AG04450 (cell line): Measurements from ENCODE around the gene KANSL2. TPM values are rescaled to one million over a fixed set of nuclear protein-coding genes. Genes with fewer than 3 reads are reported as not detected.

Experiments
- CTCF ChIA-PET: fragments of 300-600, 350-600 bp; formaldehyde crosslinking; extraction: SDS; loops from one replicate; lab custom pipeline; 2022; ENCODE audit warnings: antibody characterized with exemption, inconsistent platforms; lab: Charles Lee
- POLR2A ChIA-PET: fragments of 350-600 bp; formaldehyde crosslinking; extraction: SDS; loops from one replicate; lab custom pipeline; 2021; ENCODE audit warnings: antibody characterized with exemption, inconsistent platforms; lab: Yijun Ruan, JAX
- DNase-seq: peaks from one replicate; pipeline ENCODE4 v3.0.0-alpha.2; 2011; ENCODE audit warnings: low read depth, low spot score
- H3K27ac ChIP-seq: one replicate; pipeline ENCODE4 v1.5.1; 2012; ENCODE audit warnings: low read depth, low read length, control low read depth
- H3K27me3 ChIP-seq: one replicate; pipeline ENCODE4 v1.6.0; 2012; ENCODE audit warnings: low read length; ENCODE audit not compliant: control insufficient read depth, insufficient read depth
- H3K4me3 ChIP-seq: 2 replicates; pipeline ENCODE4 v1.5.1; 2011; ENCODE audit warnings: mild to moderate bottlenecking, low read depth, low read length, control low read depth
- H3K9me3 ChIP-seq: 2 replicates; pipeline ENCODE4 v1.5.1; 2012; ENCODE audit warnings: low read length; ENCODE audit not compliant: control insufficient read depth, insufficient read depth
- polyA plus RNA-seq: library from polyadenylated mRNA; depleted of rRNA; stranded (reverse); fragments of >200 nt; gene quantifications from 2 replicates; pipeline ENCODE4 v1.2.3, GENCODE V29; 2011
- TF ChIP-seq, protein P1 (sequence below): IDR thresholded peaks from 2 replicates; pipeline ENCODE4 v1.5.1; 2011; ENCODE audit warnings: low read depth, low read length, control low read depth, inconsistent platforms

Gene KANSL2
- polyA plus RNA-seq, 1 experiment, result 37.9 TPM

DNA sequence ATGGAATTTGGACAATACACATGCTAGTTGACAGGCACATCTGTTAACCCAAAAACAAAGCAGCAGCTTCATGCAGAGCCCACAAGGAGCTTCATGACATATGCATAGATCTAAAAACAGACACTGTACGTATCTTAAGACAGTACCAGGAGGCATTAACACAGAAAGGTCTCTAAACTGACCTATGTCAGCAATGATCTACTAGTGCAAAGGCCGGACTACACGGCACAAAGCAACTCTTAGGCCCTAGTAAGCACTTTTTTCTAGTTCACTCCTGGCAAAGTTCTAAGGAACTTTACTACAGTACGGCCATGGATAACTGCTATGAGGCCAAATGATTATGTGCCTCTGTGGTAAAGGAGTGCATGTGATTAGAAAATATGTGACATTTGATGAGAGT lies 8.4 kb upstream of the KANSL2 start:
- Histone ChIP-seq H3K27me3 (no peaks in the 10 kb centered on the region), H3K9me3 (no peaks in the 10 kb centered on the region), H3K27ac (no peak overlapping the region), H3K4me3 (no peak overlapping the region)
- CTCF ChIA-PET, result interaction anchor here (1.3 kb wide), 1 partner anchor 63 kb away, joined by 5 read pairs; no protein-coding TSS in a partner anchor
- DNase-seq, result no peak
- POLR2A ChIA-PET, result interaction anchor here (1.6 kb wide), 1 partner anchor 8 kb away, joined by 8 read pairs; the partner anchor contains the start of gene KANSL2
- TF ChIP-seq, protein P1, sequence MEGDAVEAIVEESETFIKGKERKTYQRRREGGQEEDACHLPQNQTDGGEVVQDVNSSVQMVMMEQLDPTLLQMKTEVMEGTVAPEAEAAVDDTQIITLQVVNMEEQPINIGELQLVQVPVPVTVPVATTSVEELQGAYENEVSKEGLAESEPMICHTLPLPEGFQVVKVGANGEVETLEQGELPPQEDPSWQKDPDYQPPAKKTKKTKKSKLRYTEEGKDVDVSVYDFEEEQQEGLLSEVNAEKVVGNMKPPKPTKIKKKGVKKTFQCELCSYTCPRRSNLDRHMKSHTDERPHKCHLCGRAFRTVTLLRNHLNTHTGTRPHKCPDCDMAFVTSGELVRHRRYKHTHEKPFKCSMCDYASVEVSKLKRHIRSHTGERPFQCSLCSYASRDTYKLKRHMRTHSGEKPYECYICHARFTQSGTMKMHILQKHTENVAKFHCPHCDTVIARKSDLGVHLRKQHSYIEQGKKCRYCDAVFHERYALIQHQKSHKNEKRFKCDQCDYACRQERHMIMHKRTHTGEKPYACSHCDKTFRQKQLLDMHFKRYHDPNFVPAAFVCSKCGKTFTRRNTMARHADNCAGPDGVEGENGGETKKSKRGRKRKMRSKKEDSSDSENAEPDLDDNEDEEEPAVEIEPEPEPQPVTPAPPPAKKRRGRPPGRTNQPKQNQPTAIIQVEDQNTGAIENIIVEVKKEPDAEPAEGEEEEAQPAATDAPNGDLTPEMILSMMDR, result no peak

DNA sequence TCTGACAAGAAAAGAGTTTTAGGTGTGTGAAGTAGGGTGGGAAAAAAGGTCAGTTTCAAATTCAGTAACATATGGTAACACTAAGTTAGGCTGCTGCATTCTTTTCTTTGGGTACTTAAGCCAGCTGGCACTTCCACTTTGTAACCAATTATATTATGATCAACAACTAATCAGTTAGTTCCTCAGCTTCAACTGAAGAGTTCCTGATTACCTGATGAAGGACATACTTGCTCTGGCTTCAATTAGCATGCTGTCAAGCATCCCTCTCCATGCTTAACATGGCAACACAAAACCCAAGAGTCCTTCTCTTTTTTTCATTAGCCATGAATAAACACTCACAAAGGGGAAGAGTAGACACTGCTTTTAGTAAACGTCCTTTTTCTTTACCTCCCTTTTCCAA lies 6.8 kb upstream of the KANSL2 start:
- H3K9me3 ChIP-seq, result no peaks in the 10 kb centered on the region
- no peak overlapping the region for H3K27ac ChIP-seq
- H3K4me3 ChIP-seq, result no peak overlapping the region
- DNase-seq, result no peak
- TF ChIP-seq, protein P1, result no peak
- CTCF ChIA-PET, result no interaction called here
- H3K27me3 ChIP-seq, result no peaks in the 10 kb centered on the region
- POLR2A ChIA-PET, result no interaction called here

DNA sequence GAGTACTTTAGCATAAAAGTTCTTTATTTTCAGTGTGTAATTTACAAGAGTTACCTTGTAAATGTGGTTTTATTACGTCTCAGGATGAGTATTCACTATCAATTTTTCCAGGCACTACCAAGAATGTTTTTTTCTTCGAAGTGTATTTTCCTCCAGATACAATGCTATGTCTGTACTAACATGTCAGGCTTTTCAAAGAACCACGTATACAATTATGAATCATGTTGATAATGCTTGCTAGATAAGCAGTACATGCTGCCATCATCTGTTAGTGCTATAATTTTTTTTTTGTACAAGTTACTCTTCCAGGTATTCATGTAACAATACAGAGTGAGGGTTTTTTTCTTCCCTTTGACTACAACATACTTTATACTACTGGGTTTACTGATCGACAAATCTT lies 5.6 kb upstream of the KANSL2 start:
- Histone ChIP-seq H3K27me3 (no peaks in the 10 kb centered on the region), H3K27ac (no peak overlapping the region), H3K4me3 (no peak overlapping the region), H3K9me3 (no peaks in the 10 kb centered on the region)
- TF ChIP-seq, protein P1, result no peak
- CTCF ChIA-PET, result no interaction called here
- DNase-seq, result no peak
- POLR2A ChIA-PET, result no interaction called here

DNA sequence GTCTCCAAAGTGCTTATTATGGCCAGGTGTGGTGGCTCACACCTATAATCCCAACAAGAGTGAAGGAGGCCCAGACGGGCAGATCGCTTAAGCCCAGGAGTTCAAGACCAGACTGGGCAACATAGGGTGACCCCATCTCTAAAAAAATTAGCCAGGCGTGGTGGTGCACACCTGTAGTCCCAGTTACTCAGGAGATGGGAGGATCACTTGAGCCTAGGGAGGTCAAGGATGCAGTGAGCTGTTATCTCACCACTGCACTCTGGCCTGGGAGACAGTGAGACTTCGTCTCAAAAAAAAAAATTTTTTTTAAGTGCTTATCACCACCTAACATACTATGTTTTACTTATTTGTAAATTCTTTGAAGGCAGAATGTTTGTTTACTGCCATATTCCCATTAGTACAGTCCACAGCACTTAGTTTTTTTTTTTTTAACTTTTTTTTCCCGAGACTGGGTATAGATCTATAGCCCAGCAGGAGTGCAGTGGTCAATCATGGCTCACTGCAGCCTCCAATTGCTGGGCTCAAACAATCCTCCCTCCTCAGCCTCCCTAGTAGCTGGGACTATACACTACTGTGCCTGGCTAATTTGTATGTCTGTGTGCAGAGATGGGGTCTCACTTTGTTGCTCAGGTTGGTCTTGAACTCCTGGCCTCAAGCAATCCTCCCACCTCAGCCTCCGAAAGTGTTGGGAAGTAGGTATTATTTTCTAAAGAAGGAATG lies 4.7 kb upstream of the KANSL2 start:
- DNase-seq, result no peak
- POLR2A ChIA-PET, result no interaction called here

More for the DNA sequence above, 4.7 kb upstream of the KANSL2 start:
- no peaks in the 10 kb centered on the region; the same call in 1 of the 2 replicates for H3K9me3 ChIP-seq
- CTCF ChIA-PET, result no interaction called here
- H3K4me3 ChIP-seq, result no peak overlapping the region
- no peak overlapping the region for H3K27ac ChIP-seq
- TF ChIP-seq, protein P1, result no peak
- no peaks in the 10 kb centered on the region for H3K27me3 ChIP-seq
